Mononuclear cell (primary cell): ENCODE results near the gene TNFSF10. TPM values are rescaled to one million over a fixed set of nuclear protein-coding genes. Genes with fewer than 3 reads are reported as not detected.
"Not testable (repeated sequence)": the region's sequence is repeated elsewhere in the genome, so short reads cannot be mapped to it uniquely, and the experiment has no call there.

Source experiments
- H3K27me3 ChIP-seq: 2 replicates; pipeline ENCODE4 v1.6.0; 2011; ENCODE audit warnings: low read length, control low read depth; ENCODE audit not compliant: insufficient read depth
- H3K4me1 ChIP-seq: 2 replicates; pipeline ENCODE4 v1.5.1; 2011; ENCODE audit warnings: mild to moderate bottlenecking, low read length, control low read depth; ENCODE audit not compliant: insufficient read depth
- H3K4me3 ChIP-seq: 2 replicates; pipeline ENCODE4 v1.5.1; 2011; ENCODE audit warnings: mild to moderate bottlenecking, low read length, moderate library complexity
- H3K9me3 ChIP-seq: 2 replicates; pipeline ENCODE4 v1.5.1; 2011; ENCODE audit warnings: low read depth, mild to moderate bottlenecking, control low read depth, low read length
- total RNA-seq: library from RNA; depleted of rRNA; stranded (reverse); fragments of >200 nt; gene quantifications from one replicate; pipeline ENCODE4 v1.2.3, GENCODE V29; 2012

Gene TNFSF10
- total RNA-seq = 20.6 TPM

DNA sequence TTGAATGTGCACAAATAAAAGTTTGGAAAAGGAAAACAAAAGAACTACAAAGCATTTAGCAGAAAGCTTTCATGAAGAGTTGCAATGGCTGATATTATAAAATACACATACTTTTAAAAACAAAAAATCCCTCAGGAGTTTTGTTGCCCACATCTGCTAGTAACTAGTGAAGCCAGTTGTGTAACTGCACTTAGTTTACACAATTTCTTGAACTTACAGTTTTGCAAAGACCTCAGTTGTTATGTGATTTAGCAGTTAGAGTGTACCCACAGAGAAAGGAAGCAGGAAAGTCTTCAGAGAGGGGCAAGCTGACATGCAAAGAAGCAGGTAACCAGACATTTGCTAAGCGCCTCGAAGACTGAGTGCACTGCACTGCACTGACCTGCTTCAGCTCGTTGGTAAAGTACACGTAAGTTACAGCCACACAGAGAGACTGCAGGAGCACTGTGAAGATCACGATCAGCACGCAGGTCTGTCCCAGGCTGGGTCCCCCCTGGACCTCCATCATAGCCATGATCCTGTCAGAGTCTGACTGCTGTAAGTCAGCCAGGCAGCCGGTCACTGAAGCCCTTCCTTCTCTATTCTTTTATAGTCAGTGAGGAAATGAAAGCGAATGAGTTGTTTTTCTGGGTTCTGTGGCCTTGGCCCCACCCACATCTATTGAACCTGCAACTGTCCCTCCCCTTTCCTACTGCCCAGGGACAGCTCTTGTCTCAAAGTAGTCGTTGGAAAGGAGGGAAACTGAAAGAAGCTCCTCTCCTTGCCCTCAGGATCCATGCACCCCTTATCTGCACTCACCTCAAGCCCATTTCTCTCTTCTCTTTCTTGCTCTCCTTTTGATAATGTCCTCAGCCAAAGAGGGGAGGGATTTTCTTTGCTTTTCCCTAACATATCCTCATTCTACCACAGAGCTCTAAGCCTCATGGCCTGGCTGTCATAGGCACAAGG lies at the start of gene TNFSF10:
Gene TNFSF10, minus strand, starts transcription at position 560 of the 948 bp plus-strand sequence. Its CDS starts 46 bp downstream, at position 514.
- Histone ChIP-seq H3K27me3 (no peaks in the 10 kb centered on the region), H3K9me3 (no peaks in the 10 kb centered on the region), H3K4me3 (peak within 1 kb of the TSS; percentile 79), H3K4me1 (peaks cover 36% of the 10 kb centered on the region)

DNA sequence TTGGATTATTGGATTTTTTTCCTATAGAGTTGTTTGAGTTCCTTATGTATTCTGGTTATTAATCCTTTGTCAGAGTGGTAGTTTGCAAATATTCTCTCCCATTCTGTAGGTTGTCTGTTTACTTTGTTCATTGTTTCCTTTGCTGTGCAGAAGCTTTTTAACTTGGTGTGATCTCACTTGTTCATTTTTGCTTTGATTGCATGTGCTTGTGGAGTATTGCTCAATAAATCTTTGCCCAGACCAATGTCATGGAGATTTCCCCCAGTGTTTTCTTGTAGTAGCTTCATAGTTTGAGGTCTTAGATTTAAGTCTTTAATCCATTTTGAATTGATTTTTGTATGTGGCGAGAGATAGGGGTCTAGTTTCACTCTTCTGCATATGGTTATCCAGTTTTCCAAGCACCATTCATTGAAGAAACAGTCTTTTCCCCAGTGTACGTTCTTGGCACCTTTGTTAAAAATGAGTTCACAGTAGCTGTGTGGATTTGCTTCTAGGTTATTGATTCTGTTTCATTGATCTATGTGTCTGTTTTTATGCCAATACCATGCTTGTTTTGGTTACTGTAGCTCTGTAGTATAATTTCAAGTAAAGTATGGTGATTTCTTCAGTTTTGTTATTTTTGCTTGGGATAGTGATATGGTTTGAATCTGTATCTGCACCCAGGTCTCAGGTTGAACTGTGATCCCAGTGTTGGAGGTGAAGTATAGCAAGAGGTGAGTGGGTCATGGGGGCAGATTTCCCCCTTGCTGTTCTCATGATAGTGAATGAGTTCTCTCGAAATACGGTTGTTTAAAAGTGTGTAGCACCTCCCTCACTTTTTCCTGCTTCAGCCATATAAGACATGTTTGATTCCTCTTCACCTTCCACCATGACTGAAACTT lies 46.1 kb upstream of the TNFSF10 start:
- no peaks in the 10 kb centered on the region for H3K27me3 ChIP-seq
- peaks cover 10% of the 10 kb centered on the region for H3K9me3 ChIP-seq
- H3K4me3 ChIP-seq = no peak overlapping the region
- peaks cover 27% of the 10 kb centered on the region for H3K4me1 ChIP-seq

DNA sequence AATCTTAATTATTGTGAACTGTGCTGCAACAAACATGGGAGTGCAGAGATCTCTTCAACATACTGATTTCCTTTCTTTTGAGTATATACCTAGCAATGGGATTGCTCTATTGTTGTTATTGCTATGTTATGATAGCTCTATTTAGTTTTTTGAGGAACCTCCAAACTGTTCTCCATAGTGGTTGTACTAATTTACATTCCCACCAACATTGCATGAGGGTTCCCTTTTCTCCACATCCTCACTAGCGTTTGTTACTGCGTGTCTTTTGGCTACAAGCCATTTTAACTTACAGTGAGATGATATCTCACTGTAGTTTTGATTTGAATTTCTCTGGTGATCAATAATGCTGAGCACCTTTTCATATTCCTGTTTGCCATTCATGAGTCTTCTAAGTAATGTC lies 45.5 kb upstream of the TNFSF10 start:
- H3K4me1 ChIP-seq = peaks cover 31% of the 10 kb centered on the region
- H3K4me3 ChIP-seq = no peak overlapping the region
- H3K27me3 ChIP-seq = no peaks in the 10 kb centered on the region
- H3K9me3 ChIP-seq = peaks cover 10% of the 10 kb centered on the region

DNA sequence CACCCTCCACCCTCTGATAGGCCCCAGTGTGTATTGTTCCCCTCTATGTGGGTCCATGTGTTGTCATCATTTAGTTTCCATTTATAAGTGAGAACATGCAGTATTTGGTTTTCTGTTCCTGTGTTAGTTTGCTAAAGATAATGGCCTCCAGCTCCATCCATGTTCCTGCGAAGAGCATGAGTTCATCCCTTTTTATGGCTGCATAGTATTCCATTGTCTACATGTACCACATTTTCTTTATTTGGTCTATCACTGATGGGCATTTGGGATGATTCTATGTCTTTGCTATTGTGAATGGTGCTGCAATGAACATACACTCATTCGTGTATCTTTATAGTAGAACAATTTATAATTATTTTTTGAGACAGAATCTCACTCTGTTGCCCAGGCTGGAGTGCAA lies 43.6 kb upstream of the TNFSF10 start:
- H3K27me3 ChIP-seq, H3K4me3 ChIP-seq, H3K9me3 ChIP-seq: not testable (repeated sequence)
- H3K4me1 ChIP-seq = peaks cover 49% of the 10 kb centered on the region

DNA sequence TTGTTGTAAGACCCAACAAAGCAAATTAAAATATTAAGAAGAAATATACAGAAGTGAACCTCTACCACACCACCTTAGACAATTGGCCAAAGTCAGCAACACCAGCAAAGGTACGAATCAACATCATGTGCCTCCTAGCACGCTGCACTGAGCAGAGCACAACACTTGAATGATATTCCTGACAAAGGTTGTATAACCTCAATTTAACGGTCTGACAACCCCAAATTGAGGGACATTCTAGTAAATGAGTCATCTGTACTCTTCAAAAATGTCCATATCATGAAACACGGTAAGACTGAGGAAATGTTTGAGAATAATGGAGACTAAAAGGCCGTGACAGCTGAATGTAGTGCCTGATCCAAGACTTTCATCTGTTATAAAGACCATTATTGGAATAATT lies 41.3 kb upstream of the TNFSF10 start:
- Histone ChIP-seq H3K9me3 (no peaks in the 10 kb centered on the region), H3K4me1 (peaks cover 62% of the 10 kb centered on the region), H3K27me3 (no peaks in the 10 kb centered on the region), H3K4me3 (no peak overlapping the region)

DNA sequence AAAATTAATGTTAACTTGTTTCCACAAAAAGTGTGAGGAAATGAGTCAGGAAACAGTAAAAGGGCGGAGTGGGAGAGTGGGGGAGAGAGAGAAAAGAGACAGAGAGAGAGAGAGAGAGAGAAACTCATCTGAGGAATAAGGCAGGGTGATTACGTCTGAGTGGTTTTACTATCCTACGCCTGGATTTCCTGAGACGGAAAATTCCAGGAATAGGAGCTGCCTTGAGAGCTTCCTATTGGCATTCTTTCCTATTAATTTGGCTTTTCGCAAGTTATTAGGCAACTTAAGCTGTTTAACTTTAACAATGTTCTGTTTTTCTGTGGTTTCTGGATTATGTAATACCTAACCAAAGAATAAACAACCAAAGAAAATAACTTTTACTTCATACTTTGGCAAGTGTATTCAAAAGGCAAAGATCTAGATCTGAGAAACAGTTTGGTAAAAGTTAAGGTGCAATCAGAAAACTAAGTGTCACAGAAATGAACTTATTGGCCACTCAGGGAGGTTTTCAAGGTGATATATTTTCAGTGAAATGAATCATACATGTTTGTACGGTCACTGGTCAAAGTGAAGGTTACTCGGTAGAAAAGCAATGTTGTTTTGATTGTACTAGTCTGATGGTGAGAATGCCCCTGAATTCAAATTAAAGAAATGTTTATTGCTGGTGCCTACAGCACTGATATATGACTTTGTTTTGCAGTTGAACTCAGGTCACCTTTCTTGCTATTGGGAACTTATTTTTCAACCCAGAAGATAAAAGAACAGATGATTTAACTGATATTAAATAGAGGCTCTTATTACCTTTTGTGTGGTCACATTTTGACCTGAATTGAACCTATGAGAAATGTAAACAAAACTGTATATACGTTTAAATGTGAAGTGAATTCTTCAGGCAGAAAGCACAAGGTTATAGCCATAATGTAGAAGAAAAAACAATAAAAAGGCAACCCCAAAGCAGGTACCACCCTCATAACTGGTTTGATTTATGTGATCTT lies 39.9 kb upstream of the TNFSF10 start:
- H3K9me3 ChIP-seq = no peaks in the 10 kb centered on the region
- H3K4me3 ChIP-seq = peak overlapping the region; percentile 1
- H3K4me1 ChIP-seq = peaks cover 63% of the 10 kb centered on the region
- H3K27me3 ChIP-seq = no peaks in the 10 kb centered on the region

DNA sequence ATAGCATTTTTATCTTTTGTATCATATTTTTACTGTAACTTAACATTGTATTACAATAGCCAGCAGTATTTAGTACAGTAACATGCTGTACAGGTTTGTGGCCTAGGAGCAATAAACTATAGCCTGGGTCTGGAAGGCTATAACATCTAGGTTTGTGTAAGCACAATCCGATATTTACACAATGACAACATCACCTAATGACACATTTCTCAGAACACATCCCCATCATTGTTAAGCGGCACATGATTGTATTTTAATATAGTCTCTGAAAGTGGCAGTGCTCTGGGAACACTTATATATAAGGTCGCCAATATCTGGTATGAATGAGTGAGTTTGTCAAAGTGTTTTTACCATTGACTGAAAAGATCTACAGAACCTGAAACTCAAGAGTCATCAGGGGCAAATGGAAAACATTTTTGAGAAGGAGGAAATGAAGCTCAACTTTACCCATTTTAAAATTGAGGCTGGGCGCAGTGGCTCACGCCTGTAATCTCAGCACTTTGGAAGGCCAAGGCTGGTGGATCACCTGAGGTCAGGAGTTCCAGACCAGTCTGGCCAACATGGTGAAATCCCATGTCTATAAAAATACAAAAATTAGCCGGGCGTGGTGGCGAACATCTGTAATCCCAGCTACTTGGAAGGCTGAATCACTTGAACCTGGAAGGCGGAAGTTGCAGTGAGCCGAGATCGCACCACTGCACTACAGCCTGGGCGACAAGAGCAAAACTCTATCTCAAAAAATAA lies 38.8 kb upstream of the TNFSF10 start:
- peaks cover 68% of the 10 kb centered on the region for H3K4me1 ChIP-seq
- H3K27me3 ChIP-seq = no peaks in the 10 kb centered on the region
- no peaks in the 10 kb centered on the region for H3K9me3 ChIP-seq
- no peak overlapping the region for H3K4me3 ChIP-seq

DNA sequence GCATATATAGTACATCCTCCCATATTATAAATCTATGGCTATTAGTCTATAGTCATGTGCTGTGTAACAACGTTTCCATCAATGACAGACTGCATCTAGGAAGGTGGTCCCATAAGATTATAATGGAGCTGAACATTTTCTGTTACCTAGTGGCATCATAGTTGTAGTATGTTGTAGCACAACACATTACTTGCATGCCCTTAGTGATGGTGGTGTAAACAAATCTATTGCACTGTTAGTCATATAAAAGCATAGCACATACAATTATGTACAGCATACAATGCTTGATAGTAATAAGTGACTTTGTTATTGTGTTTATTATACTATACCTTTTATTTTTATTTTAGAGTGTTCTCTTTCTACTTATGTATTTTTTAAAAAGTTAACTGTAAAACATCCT lies 37.4 kb upstream of the TNFSF10 start:
- H3K27me3 ChIP-seq = no peaks in the 10 kb centered on the region
- no peaks in the 10 kb centered on the region for H3K9me3 ChIP-seq
- H3K4me1 ChIP-seq = peaks cover 75% of the 10 kb centered on the region
- H3K4me3 ChIP-seq = no peak overlapping the region

DNA sequence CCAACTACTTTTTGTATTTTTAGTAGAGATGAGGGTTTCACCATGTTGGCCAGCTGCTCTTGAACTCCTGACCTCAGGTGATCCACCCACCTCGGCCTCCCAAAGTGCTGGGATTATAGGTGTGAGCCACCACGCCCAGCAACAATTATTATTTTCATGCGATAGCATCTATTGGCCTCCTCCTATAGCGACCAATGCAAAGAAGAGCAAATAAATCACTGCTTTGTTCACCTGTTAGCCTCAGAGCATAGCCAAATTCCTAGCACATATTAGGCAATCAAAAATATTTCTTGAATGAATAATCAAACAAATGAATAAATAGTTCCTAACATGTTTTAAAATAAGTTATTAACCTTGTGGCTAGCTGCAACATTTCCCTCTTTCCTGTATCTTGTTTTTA lies 36.8 kb upstream of the TNFSF10 start:
- H3K4me1 ChIP-seq = peaks cover 75% of the 10 kb centered on the region
- no peak overlapping the region for H3K4me3 ChIP-seq
- no peaks in the 10 kb centered on the region for H3K9me3 ChIP-seq
- H3K27me3 ChIP-seq = no peaks in the 10 kb centered on the region

DNA sequence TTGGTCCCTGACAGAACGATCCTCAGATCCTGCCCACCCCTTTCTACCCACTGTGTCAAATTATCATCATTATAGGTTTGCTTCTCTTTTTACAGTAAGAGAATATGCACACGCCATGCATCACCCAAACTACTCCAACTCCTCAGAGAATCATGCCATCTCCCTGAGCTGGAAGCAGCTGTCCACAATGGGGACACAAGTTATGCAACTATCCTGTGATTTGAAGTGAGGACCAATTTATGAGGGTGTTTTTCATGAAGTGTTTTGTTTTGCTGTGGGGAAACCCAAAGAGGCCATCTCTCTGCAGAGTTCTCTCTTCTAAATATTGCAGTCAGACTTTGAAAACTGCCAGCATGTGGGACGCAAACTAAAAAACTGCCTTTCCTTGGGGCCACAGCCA lies 35.8 kb upstream of the TNFSF10 start:
- Histone ChIP-seq H3K4me3 (no peak overlapping the region), H3K9me3 (no peaks in the 10 kb centered on the region), H3K27me3 (no peaks in the 10 kb centered on the region), H3K4me1 (peaks cover 70% of the 10 kb centered on the region)

DNA sequence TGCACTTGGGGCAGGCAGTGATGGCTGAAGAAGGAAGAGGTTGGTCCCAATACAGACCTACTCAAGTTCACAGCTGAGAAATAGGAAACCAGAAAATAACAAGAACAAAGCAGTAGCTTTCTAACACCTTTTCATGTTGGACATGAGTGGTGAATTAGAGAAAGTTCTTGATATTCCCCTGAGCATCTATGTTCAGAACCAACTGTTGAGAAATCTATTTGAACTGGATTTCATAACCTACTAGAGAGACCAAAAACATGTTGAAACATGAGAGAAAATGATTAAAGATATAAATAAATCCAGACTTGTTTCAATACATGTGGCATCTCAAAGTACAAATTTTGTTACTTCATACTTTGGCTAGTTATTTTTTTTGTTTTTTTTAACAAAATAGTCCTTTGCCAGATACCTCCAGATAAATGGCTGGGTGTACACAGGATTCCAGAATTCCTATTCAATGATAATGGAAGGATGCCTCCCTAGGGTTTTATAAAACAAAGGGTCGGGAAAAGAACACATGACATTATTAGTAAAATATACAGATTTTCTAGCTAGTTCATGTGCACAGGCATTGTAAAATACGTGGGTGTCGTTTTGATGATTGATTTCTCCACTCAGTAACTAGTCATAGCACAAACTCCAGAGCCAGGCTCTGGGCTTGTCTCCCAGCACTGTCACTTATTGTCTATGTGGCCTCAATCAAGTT lies 34.4 kb upstream of the TNFSF10 start:
- Histone ChIP-seq H3K27me3 (no peaks in the 10 kb centered on the region), H3K4me1 (peaks cover 58% of the 10 kb centered on the region), H3K4me3 (no peak overlapping the region), H3K9me3 (no peaks in the 10 kb centered on the region)

DNA sequence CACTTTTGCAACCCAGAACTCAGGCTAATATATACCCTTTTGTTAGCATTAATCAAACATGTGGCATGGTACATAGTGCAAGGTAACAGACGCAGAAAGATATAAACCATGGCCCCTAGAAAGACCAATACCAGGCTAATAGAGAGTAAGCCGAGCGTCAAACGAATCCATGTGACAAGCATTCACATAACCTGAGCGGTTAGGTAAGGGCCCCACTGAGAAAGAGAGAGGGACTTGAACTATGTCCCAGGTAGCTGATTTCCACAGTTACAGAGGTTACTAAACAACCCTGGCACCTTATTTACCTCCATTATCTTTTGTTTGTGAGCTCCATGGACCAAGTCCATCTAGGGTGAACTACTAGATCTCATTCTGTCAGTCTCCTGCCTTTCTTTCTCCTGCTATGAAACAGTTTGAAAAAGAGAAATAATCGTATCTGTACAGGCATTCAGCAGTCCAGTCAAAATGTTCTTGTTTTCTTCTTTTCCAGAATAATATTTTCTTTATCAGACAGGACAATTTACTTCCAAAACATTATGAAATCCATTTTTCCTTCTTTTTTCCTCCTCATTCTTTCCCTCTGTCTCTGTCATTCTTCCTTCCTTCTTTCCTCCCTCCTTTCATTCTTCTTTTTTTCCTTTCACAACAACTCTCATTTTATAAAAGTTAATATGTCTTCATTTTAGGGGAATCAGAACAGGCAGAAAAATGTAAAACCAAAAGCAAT lies 30.5 kb upstream of the TNFSF10 start:
- peaks cover 30% of the 10 kb centered on the region for H3K4me1 ChIP-seq
- no peaks in the 10 kb centered on the region for H3K27me3 ChIP-seq
- H3K9me3 ChIP-seq = no peaks in the 10 kb centered on the region
- H3K4me3 ChIP-seq = no peak overlapping the region

DNA sequence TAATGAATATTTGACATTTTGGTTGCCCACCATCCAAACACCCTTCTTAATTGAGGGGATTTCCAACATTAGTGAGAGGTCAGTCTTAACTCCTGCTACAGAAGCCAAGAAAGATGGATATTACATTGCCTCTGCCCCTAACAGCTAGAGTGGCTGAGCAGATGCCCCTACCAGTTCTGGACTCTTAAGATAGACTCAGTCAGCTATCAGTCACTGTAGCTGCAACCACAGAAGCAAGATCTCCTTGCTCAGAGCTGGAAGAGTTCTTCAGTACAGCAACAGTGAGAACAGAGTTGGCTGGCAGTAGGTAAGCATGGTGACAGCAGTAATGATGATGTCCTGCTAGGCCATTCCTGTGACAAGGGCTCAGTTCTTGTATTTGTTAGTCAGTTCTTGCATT lies 29.4 kb upstream of the TNFSF10 start:
- no peaks in the 10 kb centered on the region for H3K9me3 ChIP-seq

More for the DNA sequence above, 29.4 kb upstream of the TNFSF10 start:
- H3K4me3 ChIP-seq = no peak overlapping the region
- H3K27me3 ChIP-seq = no peaks in the 10 kb centered on the region
- H3K4me1 ChIP-seq = peaks cover 30% of the 10 kb centered on the region
